Hematopoietic multipotent progenitor cell treated with erythropoietin and hydrocortisone succinate and interleukin-3 and kit ligand, for 8 days (in vitro differentiated cells): ENCODE data around the gene DOK7.
"Not testable (repeated sequence)": the region's sequence is repeated elsewhere in the genome, so short reads cannot be mapped to it uniquely, and the experiment has no call there.

Experiments used
- DNase-seq: peaks from one replicate; pipeline ENCODE4 v3.0.0-alpha.2; 2015

Gene DOK7

GRCh38 chr4:3511601-3512000 is 48.5 kb downstream of the DOK7 start:
- DNase-seq, result not testable (repeated sequence)

DNA sequence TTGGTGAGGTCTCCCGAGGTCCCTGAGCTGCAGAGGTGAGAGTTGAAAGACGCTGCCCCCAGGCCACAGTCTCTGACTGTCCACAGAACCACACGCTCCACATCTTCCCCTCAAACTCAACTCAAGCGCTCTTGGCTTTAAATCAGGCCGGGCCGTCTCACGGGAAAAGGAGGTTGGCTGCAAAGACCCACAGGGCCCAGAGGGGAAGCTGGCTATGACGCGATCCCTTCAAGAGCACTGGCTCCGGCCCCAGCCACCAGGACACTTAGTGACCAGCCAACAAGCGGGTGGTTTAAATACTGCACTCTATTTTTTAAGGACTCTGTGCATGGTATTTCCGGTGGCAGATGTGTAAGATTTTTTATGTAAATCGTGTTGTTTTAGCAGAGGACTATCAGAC is 49.2 kb downstream of the DOK7 start:
- no peak for DNase-seq

- DNase-seq, result no peak
Measured at GRCh38 chr4:3512719-3513118, 49.6 kb downstream of the DOK7 start.

DNA sequence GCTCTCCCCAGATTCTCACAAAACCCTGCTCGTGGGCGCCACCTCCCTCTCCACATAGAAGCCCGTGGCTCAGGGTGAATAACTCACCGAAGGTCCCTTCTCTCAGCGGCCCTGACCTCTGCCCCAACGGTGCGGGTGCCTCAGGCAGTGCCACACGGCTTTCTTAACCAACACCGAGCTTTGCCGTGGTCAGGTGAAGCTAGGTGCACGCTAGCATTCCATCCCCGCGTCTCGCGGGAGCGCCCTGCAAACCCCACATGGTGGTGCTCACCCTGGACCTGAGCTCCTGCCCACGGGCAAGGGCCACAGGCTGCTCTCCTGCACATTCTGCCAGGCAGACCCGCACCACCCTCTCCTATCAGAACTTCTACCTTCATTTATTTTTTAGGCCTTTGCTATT is 50.7 kb downstream of the DOK7 start:
- no peak for DNase-seq

DNA sequence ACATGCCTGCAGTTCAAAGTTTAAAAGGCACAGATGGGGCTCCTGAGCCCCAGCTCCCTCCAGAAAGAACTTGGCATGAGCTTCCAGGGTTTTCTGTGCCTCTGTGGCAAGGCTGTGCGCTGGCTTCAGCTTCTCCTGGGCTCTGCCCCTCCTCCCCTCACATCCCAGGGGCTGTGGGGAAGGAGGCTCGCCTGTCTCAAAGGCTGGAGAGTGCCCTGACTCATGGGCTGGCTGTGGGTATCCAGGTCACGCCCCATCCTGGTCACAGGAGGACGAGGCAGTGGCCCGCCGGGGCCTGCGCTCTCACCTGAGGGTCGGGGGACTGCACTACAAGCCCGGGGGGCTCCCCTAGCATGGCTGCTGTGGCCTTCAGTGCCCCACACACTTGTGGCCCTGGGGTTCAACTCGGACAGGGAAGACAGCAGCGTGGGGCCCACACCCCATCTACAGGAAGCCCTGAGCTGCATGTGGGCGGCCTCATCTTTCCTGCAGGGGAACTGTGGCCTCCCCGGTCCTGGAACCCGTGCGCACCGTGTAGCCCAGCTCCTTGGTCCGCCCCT is 51.2 kb downstream of the DOK7 start:
- DNase-seq, result no peak

GRCh38 chr4:3514806-3515501 is 51.8 kb downstream of the DOK7 start:
- DNase-seq, result no peak

- DNase-seq, result no peak
Measured at GRCh38 chr4:3515646-3516045, 52.5 kb downstream of the DOK7 start.

DNA sequence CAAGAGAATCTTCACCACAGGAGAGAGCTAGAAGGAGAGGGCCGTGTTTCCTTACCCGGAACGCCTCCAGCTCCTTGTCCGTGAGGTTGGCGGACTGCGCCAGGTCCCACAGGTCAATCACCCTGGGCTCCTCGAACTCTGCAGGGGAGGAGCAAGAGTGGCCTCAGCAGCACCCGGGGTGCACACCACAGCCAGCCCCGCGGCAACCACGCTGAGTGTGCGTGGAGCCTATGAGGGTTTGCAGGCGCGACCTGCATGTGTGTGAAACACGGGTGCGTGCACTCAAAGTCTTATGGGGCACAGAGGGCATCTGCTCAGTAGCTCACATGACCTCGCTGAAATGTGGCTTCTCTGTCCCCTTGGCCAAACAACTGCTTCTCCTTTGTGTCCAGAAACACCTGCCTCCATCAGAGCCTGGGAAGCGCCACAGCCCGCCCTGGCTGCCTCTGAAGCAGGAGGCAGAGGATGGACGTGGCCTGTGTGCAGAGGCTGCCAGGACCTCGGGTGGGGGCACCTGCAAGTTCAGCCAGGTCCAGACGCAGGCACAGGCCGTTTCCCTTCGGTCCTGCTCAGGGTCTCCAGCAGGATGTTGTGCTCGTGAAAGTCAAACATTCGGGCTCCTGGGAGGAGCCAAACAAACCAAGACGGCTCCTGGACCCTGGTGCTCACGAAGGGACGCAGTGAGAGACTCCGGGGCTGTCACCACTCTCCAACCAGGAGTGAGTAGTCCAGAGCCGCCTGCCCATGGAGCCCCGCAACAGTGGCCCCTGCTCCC is 53.1 kb downstream of the DOK7 start:
- no peak for DNase-seq

DNA sequence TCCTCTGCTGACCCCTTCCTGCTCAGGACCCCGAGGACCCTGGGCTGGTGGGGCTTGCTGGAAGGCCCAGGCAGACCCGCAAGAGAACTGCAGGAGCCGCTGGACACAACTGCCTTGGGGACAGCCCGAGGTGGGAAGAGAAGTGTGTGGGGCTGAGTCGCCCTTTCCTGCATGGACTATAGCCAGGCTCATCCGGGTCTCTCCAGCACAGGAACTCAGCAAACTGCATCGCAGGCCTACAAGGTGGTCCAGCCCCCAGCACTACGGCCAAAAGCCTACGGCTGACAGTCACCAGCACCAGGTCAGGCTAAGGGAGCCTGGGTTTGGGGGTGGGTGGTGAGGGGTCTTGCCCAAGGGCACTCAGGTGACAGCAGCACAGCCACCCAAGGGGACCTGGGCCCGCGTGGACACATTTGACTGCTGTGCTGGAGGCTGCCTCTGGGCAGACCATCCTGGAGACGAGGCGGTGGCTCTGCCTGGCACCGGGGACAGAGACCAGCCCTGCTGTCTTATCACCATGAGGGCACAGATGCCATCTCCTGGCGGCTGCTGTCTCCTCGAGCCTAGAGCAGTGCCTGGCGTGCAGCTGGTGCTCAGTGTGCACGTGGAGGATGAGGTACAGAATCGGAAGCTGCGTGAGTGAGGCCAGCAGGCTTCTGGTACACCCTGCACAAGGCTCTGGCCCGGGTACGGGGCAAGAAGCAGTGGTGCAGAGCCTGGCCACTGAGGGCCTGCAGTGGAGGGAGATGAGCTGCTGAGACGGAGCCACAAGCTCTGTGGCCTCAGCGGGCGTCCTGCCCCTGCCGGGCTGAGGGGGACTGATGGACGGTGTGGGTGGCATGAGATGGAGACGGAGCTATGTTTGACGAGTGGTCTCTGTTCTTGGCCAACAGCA is 54.0 kb downstream of the DOK7 start:
- DNase-seq, result no peak

DNA sequence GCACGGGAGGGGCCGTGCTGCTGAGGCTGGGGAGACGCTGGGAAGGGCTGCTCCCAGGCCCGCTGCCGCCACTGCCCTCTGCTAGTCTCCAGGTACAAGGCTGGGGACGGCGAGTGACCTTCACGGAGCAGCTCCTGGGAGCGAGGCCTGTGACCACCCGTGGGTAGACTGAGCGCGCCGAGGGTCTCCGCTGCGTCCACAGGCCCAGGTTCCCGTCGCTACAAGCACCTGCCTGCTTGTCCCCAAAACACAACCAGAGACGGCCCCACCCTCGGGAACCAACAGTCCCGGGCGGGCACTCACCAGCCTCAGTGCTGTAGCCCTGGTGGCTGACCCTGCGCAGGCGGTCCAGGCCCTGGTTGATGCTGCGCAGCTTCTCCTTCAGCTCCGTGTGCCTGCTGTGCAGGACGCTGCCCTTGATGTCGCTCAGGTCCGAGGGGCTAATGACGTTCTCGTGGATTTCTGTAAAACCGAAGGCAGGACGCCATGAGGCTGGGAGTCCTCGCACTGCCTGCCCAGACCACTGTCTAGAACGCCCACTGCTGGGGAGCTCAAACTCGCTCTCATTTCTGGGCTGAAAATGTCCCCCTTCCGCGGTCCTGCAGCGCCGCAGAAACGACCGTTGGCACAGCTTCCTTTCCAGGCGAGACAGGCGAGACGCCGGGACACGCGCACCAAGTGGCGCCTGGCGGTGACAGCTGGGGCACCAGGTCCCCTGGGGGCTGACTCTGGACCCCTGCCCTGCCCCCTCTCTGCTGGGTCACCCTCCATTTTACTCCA is 54.8 kb downstream of the DOK7 start:
- DNase-seq, result no peak

DNA sequence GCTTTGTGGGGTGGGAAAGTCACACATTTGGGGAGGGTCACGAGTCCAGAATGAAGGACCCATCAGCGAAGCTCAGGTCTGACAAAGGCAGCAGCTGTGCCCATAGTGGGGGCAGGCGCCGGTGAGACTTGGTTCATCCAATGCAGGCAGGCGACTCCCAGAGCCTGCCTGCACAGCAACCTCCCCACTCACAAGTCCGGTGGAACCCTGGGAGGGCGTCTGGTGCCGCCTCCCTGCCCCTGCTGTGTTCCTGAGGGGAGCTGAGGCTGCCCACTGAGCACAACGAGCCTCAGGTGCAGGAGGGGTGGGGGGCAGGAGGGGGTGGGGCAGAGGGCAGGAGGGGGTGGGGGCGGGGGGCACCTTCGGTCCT is 55.4 kb downstream of the DOK7 start:
- no peak for DNase-seq

DNA sequence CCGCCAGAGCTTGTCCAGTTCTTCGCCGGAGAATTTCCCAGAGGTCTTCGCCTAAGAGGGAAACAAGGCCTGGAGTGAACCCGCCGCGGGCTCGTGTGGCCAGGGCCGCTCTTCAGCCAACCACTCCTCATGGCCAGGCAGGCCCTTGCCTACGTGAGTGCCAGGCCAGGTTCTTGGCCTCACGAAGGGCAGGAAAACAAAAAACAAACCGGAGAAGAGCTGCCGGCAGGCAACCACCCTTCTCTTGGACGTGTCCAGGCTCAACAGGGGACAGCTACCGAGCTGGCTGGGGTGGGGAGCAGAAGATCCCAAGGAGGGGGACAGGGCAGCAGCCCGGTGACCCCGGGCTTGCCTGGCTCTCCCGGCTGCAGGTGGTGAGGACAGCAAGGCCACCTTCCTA is 55.8 kb downstream of the DOK7 start:
- DNase-seq, result no peak

GRCh38 chr4:3519468-3520264 is 56.6 kb downstream of the DOK7 start:
- no peak for DNase-seq

DNA sequence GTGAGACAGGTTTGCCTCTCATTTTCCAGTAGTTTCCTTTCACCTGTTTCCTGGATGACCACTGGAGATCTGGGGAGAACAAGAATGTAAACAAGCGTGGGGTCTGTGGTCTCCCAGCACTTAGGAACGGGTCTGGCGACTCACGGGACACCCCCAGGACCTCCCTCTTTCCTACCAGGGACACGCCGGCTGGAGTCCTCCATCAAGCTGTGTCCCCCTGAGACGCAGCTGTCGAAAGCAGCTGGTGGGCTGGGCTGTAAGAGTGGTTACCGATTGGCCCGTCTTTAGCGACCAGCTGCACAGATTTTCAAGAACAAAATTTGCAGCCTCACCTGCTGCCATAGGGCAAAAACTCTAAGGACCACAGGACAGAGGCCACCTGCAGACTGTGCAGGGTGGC is 57.2 kb downstream of the DOK7 start:
- no peak for DNase-seq

DNA sequence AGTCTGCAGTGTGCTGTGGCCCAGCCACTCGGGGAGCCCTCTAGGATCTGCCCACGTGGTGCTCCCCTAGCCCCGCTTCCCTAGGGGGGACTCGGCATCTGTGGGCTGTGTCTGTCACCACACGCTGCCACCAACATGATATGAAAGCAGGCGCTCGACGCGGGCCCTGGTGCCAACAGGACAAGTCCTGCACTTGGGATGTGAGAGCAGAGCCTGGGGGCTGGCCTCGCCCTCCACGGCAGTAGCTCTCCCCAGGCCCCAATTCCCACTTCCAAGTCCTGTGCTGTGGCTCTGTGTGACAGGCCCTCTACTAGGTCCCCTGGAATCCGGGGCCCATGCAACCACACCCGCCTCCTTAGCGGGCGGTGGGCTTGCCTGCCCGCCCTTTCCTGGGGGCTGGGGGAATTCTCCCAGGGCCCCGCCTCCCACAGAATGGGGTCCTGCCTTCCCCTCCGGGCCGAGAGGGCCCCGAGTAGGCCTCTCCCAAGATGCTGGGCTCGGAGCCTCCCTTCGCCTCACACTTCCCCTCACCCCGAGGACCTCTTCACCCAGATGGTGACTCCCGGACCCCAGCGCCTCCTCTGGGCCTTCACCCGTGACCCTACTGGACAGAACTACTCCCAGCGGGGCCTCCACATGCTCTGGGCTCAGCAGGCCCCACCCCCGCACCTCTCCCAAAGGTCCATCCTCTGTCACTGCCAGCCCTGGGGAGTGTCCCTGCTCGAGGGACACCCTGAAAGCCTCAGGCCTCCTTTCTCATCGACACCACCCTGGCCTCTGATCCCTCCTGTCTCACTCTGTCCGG is 57.9 kb downstream of the DOK7 start:
- DNase-seq, result no peak

DNA sequence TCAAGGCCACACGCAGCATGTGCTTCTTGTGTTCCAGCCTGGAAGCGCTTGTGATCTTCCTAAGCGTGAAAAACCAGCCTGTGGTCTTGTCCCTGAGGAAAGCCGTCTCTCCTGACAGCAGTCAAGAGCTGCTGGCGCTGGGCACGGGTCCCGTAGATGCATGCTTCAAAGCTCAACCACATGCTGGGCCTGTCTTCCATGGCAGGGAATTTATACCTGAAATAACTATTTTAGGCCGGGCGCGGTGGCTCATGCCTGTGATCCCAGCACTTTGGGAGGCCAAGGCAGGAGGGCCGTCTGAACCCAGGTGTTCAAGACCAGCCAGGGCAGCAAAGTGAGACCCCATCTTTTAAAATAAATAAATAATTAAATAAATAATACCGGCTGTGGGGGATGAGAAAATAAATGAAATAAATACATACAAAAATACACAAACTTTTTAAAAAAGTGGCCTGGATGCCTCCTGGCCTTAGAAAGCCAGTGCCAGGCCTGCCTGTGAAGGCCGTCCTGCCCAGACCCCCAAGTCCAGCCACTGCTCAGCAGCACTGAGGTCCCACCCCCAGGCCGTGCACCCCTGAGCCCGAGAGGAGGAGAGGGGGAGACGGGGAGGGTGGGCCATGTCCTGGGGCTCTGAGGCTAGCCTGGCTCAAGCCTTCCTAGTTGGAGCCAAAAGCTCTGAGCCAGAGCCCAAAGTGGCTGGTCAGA is 58.7 kb downstream of the DOK7 start:
- no peak for DNase-seq

DNA sequence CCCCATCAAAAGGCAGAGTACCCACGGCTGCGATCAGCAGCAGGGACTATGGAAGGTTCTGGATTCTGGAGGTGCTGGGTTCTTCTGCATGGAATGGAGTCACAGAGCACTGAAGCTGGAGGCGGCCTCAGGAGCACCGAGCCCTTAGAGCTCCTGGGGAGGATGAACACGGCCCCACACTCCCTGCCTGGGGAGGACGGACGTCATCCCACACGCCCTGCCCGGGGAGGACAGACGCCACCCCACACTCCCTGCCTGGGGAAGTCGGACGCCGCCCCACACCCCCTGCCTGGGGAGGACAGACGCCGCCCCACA is 59.2 kb downstream of the DOK7 start:
- DNase-seq, result no peak

DNA sequence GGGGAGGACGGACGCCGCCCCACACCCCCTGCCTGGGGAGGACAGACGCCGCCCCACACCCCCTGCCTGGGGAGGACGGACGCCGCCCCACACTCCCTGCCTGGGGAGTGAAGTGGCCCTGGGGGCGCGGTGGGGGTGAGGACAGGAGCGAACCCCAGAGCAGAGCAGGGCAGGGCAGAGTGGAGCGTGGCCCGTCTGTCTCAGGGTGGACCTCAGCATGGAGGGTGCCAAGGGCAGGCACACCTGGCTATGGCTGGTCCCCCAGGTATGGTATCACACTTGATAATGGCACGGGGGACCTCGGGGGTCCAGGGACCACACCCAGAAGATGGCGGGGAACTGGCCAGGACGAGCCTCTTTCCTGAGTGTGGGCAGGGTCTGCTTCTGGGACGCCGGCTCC is 59.5 kb downstream of the DOK7 start:
- no peak for DNase-seq

DNA sequence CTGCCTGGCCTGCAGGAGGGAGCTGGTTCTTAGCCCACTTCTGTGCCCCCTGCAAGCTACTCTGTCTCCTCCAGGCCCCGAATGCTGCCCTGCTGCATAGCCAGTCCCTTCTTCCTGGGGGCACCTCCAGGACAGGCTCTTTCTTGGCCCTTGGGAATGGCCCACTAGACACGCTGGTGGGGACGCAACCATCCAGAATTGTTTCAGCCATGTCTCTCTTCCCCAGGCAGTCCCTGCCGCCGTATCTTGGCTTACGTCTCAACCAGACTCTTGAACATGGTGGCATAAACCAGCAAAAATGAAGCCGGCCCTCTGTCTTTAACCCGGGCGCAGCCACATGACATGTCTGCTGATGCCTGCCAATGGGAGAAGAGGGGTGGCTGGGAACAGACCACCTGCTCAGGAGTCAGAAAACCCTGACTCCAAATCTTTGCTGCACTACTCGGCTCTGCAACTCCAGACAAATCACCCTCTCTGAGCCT is 60.1 kb downstream of the DOK7 start:
- DNase-seq, result no peak

GRCh38 chr4:3523628-3524221 is 60.6 kb downstream of the DOK7 start:
- no peak for DNase-seq
